Omental fat pad (tissue), 4 donors: ENCODE data around the gene TNPO2. TPM values are rescaled to one million over a fixed set of nuclear protein-coding genes. Genes with fewer than 3 reads are reported as not detected.
"Not testable (repeated sequence)": the region's sequence is repeated elsewhere in the genome, so short reads cannot be mapped to it uniquely, and the experiment has no call there.

Source experiments
- ATAC-seq: fragments of 150-250 bp; one replicate; pipeline ENCODE4 v1.9.1; 2016; ENCODE audit warnings: mild to moderate bottlenecking, moderate library complexity; ENCODE audit not compliant: low FRiP score
- DNase-seq: peaks from one replicate; pipeline ENCODE4 v3.0.0-alpha.2; 2019; ENCODE audit warnings: low spot score
- total RNA-seq, 4 donors: library from RNA; depleted of rRNA; stranded (reverse); fragments of >200 nt; gene quantifications; one replicate each; pipeline ENCODE4 v1.1.0, GENCODE V29; 2016
- TF ChIP-seq, protein P1 (sequence below), 3 donors: fragments of 450-650 bp; IDR thresholded peaks; one replicate each; pipeline ENCODE4 v1.5.1; 2016 to 2017; ENCODE audit warnings: antibody characterized with exemption in 3 of 3, mild to moderate bottlenecking in 3 of 3, moderate library complexity in 2 of 3

TNPO2 gene
- total RNA-seq, 4 donors from 2014 or later: 44.8 to 95.4 (median 55.8) TPM

- TF ChIP-seq, protein P1, sequence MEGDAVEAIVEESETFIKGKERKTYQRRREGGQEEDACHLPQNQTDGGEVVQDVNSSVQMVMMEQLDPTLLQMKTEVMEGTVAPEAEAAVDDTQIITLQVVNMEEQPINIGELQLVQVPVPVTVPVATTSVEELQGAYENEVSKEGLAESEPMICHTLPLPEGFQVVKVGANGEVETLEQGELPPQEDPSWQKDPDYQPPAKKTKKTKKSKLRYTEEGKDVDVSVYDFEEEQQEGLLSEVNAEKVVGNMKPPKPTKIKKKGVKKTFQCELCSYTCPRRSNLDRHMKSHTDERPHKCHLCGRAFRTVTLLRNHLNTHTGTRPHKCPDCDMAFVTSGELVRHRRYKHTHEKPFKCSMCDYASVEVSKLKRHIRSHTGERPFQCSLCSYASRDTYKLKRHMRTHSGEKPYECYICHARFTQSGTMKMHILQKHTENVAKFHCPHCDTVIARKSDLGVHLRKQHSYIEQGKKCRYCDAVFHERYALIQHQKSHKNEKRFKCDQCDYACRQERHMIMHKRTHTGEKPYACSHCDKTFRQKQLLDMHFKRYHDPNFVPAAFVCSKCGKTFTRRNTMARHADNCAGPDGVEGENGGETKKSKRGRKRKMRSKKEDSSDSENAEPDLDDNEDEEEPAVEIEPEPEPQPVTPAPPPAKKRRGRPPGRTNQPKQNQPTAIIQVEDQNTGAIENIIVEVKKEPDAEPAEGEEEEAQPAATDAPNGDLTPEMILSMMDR (IDR thresholded peaks at IDR 0.05): no peak
- DNase-seq: no peak
- no peak for ATAC-seq
Measured at GRCh38 chr19:12705169-12705568, 18.6 kb downstream of the TNPO2 start.

- no peak for ATAC-seq
- TF ChIP-seq, protein P1 (IDR thresholded peaks at IDR 0.05): no peak
- DNase-seq: no peak
Measured at GRCh38 chr19:12703046-12703445, 20.7 kb downstream of the TNPO2 start.

DNA sequence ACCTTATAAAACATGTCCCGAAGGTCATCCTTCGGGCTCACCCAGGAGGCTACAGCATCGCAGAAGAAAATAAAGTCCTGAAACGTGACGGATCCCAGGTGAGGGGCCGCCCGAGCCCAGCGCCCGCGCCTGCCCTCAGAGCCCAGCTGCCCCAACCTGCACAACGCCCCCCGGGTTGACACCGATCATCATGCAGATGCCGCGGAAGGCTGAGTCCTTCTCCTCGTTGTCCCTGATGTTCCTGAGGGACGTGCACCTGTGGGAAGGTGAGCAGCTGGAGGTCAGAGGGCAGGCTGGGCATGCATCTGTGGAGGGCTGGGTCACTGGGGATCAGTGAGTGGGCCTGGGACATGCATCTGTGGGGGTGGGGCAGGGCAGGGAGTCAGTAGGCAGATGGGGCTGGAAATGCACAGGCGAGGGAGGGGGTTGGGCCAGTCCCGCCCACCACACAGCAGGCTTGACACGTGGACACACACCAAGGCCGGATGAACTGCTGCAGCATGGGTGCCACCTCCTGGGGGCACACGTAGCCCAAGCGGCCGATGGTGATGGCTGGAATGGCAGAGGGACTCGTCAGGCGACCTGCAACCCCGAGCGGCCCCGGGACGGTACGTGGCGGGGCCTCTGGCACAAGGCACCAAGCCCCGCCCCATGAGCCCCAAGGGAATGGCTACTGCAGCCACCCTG is 22.0 kb downstream of the TNPO2 start:
- DNase-seq (no peak), ATAC-seq (no peak)
- TF ChIP-seq, protein P1 (IDR thresholded peaks at IDR 0.05): no peak

GRCh38 chr19:12698138-12698537 is 25.6 kb downstream of the TNPO2 start:
- TF ChIP-seq, protein P1 (IDR thresholded peaks at IDR 0.05): no peak
- ATAC-seq (no peak), DNase-seq (no peak)

DNA sequence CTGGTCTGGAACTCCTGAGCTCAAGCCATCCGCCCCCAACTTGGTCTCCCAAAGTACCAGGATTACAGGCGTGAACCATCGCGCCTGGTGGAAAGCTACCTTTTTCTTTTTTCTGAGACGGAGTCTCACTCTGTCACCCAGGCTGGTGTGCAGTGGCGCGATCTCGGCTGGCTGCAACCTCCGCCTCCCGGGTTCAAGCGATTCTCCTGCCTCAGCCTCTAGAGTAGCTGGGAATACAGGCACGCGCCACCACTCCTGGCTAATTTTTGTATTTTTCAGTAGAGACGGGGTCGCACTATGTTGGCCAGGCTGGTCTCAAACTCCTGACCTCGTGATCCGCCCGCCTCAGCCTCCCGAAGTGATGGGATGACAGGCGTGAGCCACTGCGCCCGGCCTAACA is 26.3 kb downstream of the TNPO2 start:
- DNase-seq, ATAC-seq: not testable (repeated sequence)

GRCh38 chr19:12696366-12697335 is 27.1 kb downstream of the TNPO2 start, which contains the start of gene FBXW9:
Gene FBXW9 (minus strand): TSS chr19:12696631. CDS start chr19:12696581, 50 bp downstream.
- peak; percentile 70 for ATAC-seq
- TF ChIP-seq, protein P1 (IDR thresholded peaks at IDR 0.05): no peak
- DNase-seq: peak; percentile 100

DNA sequence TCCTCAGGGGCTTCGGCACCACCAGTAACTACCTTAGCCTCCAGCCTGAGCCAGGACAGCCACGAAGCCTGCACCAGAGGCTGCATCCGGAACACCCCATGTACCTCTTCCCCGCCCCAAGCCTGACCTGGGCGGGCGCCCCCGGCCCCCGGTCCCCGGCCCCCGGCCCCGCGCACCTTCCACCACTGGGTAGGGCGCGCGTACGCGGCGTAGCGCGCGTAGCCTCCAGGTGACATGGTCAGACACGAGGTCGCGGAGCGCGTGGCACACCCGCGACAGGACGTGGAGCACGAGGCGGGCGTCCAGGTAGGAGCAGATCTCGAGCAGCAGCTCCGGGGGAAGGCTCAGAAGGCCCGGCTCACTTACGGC is 27.8 kb downstream of the TNPO2 start:
- DNase-seq (no peak), ATAC-seq (peak; percentile 16)
- TF ChIP-seq, protein P1 (IDR thresholded peaks at IDR 0.05): no peak
